Ramos (cell line): ENCODE measurements around the gene BMF.

ENCODE experiments used
- in situ Hi-C: fragments of 300-500 bp; cut with MboI; formaldehyde crosslinking; loops from one replicate; pipeline ENCODE4 v1.14.3; 2022; ENCODE audit warnings: low sequenced_read_pairs; ENCODE audit not compliant: unreplicated experiment

The BMF gene

DNA sequence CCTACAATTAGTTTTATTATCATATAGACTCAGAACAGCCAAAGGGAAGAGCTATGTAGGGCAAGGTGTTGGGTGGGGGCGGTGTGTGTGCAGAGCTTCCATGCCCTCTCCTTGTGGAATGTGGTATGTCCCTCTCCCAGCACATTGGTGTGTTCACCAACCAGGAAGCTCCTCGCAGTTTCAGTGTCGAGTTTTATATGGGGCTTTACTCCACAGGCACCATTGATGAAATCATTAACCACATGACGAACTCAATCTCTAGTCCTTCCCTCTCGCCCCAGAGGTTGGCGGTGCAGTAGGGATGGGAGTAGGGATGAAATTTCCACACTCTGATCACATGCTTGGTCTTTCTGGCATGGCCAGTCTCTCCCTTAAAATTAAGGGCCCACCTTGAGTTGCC is 56.1 kb downstream of the BMF start:
- in situ Hi-C loops = loop anchor here (5.0 kb wide), 1 partner anchor 45 kb away; no protein-coding TSS in a partner anchor

DNA sequence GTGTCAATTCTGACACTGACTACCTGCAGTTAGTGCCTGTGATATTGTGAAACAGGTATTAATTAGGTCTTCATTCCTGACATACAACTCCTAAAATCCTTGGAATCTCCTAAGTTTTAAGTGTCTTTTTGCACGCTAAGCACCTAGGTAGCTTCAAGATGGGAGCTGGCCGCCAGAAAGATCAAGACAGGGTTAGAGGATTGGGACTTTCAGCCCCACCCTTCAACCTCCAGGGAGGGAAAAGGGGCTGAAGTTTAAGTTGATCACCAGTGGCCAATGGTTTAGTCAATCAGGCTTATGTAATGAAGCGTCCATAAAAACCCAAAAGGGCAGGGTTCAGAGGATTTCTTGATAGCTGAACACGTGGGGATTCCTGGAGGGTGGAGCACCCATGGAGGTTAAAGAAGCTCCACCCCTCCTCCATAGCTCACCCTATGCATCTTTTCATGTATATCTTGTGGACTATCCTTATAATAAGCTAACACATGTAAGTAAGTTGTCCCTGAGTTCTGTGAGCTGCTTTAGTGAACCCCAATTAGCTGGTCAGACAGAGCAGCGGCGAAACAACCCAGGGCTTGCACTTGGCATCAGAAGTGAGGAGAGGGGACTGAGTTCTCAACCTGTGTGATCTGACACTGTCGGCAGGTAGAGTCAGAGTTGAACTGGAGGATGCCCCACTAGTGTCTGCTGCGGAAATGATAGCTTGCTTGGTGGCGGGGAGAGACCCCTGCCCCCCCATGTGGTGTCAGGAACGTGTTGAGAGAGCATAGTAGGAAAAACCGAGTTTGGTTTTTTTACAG is 56.9 kb downstream of the BMF start:
- in situ Hi-C loops = loop anchor here (5.0 kb wide), 1 partner anchor 45 kb away; no protein-coding TSS in a partner anchor

DNA sequence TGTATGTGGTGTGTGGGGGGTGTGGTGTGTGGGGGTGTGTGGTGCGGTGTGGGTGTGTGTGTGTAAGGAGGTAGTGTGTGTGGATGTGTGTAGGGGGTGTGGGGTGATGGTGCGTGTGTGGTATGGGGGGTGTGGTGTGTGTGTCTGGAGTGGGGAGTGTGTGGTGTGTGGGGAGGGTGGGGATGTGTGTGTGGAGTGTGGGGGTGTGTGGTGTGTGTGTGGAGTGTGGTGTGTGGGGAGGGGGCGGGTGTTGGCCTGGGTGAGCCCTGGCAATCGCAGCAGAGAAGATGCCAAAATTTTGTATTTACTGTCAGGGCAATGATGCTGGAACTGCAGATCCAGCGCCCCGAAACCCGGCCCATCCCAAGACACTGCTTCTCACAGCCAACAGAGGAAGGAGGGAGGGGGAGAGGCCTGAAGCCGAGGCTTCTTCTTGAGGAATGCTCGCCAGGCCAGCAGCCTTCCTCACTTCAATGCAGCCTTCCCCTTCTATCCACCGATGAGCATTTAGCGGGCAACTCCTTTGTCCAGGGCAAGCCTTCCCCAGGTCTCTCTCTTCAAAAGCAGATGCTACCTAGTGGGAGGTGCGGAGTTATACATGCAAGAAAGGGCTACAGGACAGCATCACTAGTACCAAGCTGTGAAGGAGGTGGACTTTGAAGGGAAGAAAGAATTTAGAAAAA is 57.8 kb downstream of the BMF start:
- in situ Hi-C loops = loop anchor here (5.0 kb wide), 1 partner anchor 46 kb away; no protein-coding TSS in a partner anchor

DNA sequence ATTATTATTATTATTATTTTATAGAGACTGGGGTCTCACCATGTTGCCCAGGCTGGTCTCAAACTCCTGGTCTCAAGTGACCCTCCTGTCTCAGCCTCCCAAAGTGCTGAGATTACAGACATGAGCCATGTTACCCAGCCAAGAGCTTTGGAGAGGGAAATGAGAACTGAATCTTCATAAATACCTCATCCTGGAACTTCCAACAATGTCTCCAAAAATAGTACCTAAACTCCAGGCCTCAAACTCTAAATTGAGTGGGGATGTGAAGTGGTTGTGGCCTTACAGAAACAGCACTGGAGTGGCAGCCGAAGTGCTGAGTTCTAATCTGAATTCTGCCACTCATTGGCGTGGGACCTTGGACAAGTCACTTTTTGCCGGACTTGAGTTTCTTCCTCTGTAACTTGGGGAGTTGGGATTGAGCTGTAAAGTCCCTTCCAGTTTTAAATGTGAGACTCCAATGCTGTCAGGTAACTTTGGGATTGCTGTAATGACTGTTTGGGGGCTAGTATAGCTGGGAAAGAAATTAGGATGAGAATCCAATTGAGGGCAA is 59.7 kb downstream of the BMF start:
- in situ Hi-C loops = loop anchor here (5.0 kb wide), 2 partner anchors 118 to 223 kb away; no protein-coding TSS in a partner anchor

DNA sequence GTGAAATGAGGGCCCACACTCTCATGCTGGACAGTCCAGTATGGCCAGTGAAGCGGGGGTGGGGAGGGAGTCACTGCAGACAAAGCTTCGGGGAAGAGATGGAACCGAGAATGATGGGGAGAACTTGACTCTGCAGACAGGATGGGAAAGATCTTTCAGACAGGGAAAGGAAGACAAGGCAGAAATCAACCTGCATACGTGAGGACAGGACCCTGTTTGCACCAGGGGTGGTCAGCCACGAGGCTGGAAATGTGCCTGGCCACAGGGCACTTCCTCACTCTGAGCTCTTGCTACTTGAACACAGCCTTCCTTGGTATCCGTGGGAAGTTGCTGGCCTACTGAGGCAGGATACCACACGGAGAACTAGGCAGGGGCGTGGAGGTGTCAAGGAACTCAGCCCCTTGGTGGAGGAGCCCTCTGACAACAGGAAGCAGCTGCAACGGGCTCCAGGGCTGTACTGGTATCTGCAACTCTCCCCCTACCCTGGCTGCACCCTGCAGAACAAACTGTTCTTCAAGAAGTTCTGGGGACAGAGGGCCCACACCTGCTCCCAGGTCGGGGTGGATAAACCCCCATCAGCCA is 60.4 kb downstream of the BMF start:
- in situ Hi-C loops = loop anchor here (5.0 kb wide), 2 partner anchors 119 to 224 kb away; no protein-coding TSS in a partner anchor

DNA sequence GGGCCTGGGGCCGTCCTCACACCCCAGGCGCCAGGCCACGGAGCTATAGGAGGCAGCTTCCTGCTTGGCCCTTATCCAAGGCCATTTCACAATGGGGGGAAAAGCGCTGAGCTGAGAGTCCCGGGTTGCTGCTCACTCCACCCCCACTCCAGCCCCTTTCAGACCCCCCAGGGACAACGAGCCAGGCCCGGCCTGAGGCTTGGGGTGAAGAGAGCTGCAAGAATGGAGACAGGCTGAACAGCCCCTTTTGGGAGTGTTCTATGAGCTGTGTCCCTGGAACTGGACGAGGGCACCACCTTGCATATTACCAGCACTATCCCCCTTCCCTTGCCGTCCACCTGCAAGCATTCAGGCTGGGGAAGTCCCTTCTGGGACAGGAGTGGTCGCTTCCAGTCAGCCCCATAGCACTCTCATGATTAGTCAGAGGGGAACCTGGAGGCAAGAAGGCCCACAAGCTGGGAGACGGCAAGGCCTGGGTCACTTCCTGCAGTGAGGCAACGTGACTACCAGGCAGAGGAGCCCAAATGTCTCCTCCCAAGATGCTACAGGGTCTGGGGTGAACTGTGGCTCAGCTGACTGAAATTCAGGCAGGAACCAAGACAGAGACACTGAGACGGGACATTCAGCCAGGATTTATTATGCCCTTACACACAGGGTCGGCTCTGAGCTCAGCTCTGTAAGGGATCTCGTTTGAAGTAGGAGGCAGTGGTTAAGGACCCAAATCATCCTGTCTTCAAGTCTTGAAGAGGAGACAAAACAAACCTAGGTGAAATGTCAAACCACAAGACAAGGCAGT is 61.1 kb downstream of the BMF start:
- in situ Hi-C loops = loop anchor here (5.0 kb wide), 2 partner anchors 120 to 225 kb away; no protein-coding TSS in a partner anchor

DNA sequence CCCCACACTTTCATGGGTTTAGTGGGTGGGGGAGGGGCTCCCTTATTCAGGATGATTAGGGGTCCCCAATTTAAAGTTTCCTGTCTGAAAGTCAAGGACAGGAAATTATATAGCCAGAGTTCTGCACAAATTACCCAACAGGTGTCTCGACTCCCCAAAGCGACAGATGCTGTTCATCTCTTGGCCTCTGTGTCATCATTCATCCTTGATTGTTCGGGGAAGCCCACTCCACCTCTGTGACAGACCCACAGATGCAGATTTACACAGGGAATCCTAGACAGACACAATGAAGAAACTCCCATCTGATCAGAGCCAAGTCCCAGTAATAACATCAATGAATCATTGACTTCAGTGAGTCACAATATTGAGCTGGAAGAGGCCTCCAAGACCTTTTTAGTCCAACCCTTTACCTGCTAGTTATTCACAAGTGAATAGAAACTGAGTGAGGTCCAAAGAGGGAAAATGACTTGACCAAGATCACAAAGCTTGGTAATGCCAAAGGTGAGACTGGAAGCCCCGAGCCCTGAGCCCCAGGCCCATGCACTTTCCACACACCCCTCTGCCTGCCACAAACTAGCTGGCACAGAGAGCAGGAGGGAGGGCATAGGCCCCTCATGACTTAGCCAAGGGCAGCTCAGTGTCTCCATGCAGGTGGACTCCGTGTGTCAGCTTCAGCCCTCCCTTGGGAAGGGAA is 61.8 kb downstream of the BMF start:
- in situ Hi-C loops = loop anchor here (5.0 kb wide), 2 partner anchors 120 to 225 kb away; no protein-coding TSS in a partner anchor

DNA sequence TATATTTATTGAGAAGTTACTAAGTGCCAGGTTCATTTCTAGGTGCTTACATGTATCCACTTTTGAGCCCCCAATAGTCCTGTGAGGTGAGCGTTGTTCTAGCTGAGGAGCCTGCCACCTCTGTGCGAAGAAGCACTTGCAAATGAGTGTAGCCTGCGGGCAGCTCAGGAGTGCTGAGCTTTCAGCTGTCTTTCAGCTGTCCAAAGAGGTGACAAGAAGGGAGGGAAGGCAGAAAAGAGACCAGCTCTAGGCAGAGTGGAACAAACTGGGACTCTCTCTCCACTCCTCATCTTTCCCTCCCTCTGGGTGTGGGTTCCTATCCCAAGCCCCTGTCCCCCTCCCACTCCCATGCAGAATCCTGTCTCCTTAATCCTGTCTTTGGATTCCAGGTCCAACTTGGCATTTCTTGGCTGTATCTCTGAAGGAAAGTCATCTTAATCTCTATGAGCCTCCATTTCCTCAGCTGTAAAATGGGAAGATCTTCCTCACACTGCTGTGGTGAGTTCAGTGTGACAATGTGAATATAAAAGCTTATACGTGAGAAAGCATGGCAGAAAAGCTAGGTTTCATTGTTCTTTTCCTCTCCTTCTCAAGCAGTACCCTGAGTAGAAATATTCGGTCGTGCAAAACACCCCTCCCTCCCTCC is 63.0 kb downstream of the BMF start:
- in situ Hi-C loops = loop anchor here (5.0 kb wide), 2 partner anchors 122 to 227 kb away; no protein-coding TSS in a partner anchor

DNA sequence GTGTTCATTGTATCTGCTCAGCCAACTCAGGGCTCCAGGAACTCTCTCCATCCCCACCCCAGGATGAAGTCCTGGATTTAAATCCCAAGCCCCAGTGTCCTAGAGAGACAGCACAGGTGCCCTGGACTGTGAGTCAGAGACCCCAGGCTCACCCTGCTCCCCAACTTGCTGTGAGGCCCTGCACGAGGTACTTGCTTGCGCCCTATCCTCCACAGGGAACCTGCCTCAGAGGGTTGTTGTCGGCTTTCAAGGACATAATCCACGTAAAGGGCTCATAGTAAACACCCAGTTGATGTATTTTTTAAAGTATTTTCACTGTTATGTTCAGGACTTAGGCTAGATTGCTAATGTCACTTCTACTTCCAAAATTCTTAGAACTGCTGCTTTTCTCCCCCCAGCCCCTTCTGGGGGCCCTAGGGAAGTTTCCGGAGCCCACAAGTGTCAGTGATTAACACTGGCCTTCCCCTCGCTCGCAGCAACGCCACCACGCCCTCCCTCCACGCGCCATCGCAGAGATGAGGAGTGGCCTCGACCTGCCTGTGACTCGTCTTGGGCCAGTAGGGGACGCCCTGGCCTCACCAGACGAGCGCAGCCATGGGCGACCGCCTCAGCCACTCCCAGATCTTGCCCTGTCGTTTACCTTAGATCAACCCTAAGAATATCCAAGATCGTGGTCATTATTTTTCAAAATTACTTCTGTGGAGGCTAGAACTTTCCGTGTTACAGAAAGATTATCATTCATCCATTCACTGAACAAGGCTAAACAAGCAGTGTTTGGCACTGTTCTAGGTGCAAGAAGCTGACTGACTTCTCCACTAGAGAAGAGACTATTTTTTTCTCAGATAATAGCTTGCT is 63.7 kb downstream of the BMF start:
- in situ Hi-C loops = loop anchor here (5.0 kb wide), 2 partner anchors 122 to 227 kb away; no protein-coding TSS in a partner anchor

DNA sequence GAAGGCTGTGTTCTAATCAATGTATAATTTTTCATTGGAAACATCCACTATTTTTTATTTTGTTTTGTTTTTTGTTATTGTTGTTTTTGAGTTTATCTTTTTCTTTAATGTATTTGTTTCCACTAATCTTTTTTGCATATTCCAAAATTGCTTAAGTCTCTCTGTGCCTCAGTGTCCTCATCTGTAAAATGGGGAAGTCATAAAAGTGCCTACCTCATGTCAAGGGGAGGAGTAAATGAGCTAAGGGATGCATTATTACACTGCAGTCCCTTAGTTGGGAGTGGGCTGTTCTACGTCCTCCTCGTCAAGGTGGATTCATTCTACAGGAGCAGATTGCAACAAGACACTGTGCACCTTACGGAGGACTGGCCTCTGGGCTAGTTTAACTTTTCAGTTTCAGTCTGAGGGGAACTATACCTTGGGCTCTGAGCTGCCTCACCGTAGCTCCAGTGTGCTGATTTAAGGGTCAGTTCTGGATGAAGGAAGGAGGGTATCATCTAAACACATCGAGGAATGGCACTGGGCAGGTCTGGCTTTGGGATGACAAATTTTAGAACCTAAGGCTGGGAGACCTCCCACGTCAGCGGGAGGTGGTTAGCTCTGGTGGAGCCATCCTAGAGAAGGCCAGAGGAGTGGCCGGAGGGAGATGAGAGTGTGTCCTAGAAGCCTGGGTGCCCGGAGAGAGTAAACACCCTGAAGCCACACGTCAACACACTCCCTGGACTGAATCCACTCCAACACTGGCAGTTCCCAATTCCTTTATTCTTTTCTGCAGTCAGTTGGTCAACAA is 64.6 kb downstream of the BMF start:
- in situ Hi-C loops = no loop called here

DNA sequence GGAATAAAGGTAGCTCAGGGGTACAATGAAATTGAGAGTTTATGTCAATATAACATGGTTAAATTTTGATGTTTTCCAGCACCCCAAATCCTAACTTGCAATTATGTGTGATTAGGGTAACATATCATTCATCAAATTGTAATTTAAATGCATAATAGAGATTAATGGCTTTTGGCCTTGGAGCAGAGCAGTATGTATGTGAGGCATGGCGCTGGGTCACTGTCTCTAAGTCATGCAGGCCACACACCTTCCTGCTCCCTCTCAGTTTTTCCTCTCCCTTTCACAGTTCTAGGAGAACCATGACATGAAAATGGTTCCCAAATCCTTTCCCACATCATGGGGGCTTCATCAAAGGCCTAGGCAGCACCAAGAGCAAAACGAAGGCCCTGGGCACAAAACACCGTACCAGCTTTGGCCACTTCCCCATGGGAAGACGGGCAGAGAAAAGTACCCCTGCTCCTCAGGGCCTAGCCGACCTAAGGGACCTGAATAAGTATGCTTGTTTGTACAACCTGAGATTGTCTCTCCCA is 65.8 kb downstream of the BMF start:
- in situ Hi-C loops = no loop called here

DNA sequence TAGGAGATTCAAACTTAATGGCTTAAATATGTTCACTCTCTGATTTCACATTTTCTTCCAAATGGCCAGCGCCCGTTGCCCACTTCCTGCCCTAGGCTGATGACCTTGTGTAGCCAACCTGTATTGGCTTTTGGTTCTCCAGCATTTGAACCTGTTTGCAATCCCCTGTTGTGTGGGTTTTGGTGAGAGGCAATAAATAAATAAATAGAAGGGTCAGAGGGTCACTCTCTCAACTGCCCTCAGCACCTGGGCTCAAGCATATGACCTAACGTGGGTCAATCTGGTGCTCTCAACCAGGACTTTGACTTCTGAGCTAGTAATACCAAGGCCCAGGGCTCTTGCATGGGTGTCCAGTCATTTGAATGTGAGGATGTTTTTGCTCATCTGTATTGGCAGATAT is 67.9 kb downstream of the BMF start:
- in situ Hi-C loops = no loop called here

DNA sequence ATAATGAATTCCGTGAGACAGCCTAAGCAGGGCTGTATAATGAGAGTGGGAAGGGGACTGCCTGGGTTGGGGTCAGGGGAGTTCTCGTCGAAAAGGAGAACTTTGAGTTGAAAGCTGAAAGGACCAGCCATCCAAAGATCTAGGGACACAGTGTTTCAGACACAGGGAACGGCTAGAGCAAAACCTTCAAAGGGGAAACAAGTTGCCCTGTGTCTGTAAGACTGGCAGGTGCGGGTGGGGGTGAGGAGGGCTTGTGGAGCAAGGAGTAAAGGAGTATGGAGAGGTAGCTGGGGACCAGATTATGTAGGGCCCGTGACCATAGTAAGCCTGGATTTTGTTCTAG is 68.4 kb downstream of the BMF start:
- in situ Hi-C loops = no loop called here

DNA sequence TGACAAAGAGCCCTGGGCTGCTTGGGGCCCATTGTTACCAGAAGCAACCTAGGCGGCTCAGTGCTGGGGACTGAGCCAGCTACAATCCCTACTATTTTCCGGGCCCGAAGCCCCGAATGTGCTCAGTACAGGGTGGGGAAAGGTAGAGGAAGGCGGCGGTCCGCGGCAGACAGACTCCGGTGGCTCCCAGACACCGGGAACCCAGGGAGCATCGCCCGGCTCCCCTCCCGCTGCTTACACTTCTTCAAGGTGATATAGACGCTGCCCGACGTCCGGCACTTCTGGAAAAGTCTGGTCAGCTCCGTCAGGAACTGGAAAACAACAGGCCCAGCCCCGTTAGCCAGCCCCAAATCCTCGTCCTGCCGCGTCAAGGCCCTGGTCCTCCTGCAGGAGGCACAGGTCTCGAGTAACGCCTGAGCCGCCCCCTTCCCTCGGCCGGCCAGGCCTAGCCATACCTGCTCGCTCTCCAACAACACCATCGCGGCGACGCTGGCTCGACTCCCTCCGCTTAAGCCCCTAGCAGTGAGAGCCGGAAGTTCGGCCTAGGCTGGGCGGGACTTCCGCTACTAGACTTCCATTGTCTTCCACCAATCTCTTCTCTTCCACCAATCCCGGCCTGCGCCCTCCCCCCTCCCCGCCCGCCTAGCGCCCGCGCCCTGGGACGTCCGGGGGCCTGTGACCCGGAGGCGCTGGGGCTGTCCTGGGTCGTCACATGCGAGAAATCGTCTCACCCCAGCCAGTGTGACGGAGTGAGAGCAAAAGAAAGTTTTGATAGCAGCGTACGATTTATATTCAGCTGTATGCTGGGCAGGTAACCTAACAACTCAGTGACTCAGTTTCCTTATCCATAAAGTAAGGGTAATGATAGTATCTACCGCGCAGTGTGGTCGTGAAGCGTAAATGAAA is 69.8 kb downstream of the BMF start, which contains the start of gene SRP14:
Gene SRP14, minus strand, starts transcription at position 544 of the 906 bp plus-strand sequence. Its CDS starts 65 bp downstream, at position 479.
- in situ Hi-C loops = no loop called here

DNA sequence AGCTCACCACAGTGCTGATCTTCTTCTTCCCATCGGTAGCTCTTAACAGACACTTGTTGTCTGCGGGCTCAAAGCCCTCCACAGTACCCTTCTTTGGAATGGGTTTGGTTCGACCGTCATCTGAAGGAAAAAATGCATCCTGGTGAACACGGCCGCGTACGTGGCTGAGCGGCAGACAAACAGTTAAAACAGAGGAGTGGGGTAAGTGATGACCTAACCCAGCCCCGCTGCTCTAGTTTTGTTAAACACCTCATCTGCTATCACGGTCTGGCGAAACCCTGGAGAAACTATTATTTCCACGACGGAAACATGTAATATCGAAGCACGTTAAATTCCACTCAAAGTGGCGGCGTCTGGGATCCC is 70.4 kb downstream of the BMF start:
- in situ Hi-C loops = no loop called here
